Endothelial cell of umbilical vein (primary cell): ENCODE results near the gene RAI1. TPM values are rescaled to one million over a fixed set of nuclear protein-coding genes. Genes with fewer than 3 reads are reported as not detected.

Experiments
- BruUV-seq: library from RNA; stranded (reverse); fragments of 400-500 nt; replicated peaks from 2 replicates; lab custom pipeline; 2021; lab: Mats Ljungman, UMichigan
- CTCF ChIA-PET: fragments of 300-600, 350-600 bp; sonication (Branson Sonifier 250); formaldehyde crosslinking; loops from one replicate; lab custom pipeline; 2021; ENCODE audit warnings: antibody characterized with exemption, inconsistent platforms; lab: Charles Lee
- POLR2A ChIA-PET: fragments of 300-600, 350-600 bp; sonication (Branson Sonifier 250); formaldehyde crosslinking; loops from one replicate; lab custom pipeline; 2021; ENCODE audit warnings: antibody characterized with exemption, inconsistent platforms; lab: Charles Lee
- DNase-seq: peaks from one replicate; pipeline ENCODE4 v3.0.0-alpha.2; 2011; ENCODE audit warnings: low read depth, low spot score
- FAIRE-seq: peaks from 2 replicates; lab custom pipeline; 2011; peaks lifted over from hg19 to GRCh38; lab: Jason Lieb, UNC
- H2AFZ ChIP-seq: 2 replicates; pipeline ENCODE4 v1.6.0; 2012; ENCODE audit warnings: low read depth, low read length, control low read depth, inconsistent platforms
- H3K27ac ChIP-seq: 2 replicates; pipeline ENCODE4 v1.5.1; 2011; ENCODE audit warnings: low read depth, mild to moderate bottlenecking, control low read depth, low read length, moderate library complexity; ENCODE audit not compliant: insufficient read depth
- H3K27me3 ChIP-seq, 2 experiments: 2 replicates each; pipeline versions ENCODE4 v1.6.0 to v1.6.1; 2011; ENCODE audit warnings: low read length in 2 of 2, mixed read lengths in 1 of 2; ENCODE audit not compliant: control insufficient read depth in 2 of 2, insufficient read depth in 2 of 2
- H3K36me3 ChIP-seq, 2 experiments: 2 replicates in 1 of 2; 3 replicates in 1 of 2; pipeline ENCODE4 v1.5.1; 2011; ENCODE audit warnings: low read length in 2 of 2, mild to moderate bottlenecking in 1 of 2, moderate library complexity in 1 of 2; ENCODE audit not compliant: control insufficient read depth in 2 of 2, insufficient read depth in 2 of 2; ENCODE audit errors: extremely low read depth in 1 of 2
- H3K4me1 ChIP-seq: 3 replicates; pipeline ENCODE4 v1.5.1; 2011; ENCODE audit warnings: mild to moderate bottlenecking, low read length; ENCODE audit not compliant: control insufficient read depth, insufficient read depth; ENCODE audit errors: extremely low read depth
- H3K4me2 ChIP-seq: 2 replicates; pipeline ENCODE4 v1.6.1; 2011; ENCODE audit warnings: low read length, control low read depth, mixed read lengths; ENCODE audit not compliant: insufficient read depth
- H3K4me3 ChIP-seq, 3 experiments: fragments of 200-600 bp in 1 of 3; sonication (generic), shearing (Covaris generic) in 1 of 3; replicated peaks in 1 of 3; 2 replicates each; pipeline ENCODE4 v1.5.1; 2011 to 2016; ENCODE audit warnings: control low read depth in 3 of 3, low read length in 3 of 3, mild to moderate bottlenecking in 2 of 3, inconsistent platforms in 1 of 3, low read depth in 1 of 3, moderate library complexity in 1 of 3; ENCODE audit not compliant: insufficient read depth in 1 of 3
- H3K79me2 ChIP-seq: 2 replicates; pipeline ENCODE4 v1.6.0; 2012; ENCODE audit warnings: low read length, inconsistent platforms; ENCODE audit not compliant: control insufficient read depth, insufficient read depth
- H3K9ac ChIP-seq: replicated peaks from 2 replicates; pipeline ENCODE3; 2011; ENCODE audit warnings: low read length, control low read depth; ENCODE audit not compliant: insufficient read depth; ENCODE audit errors: extremely low read depth
- H3K9me1 ChIP-seq: replicated peaks from 3 replicates; pipeline ENCODE4 v1.6.0; 2011; ENCODE audit warnings: mild to moderate bottlenecking, low read length; ENCODE audit not compliant: control insufficient read depth, insufficient read depth; ENCODE audit errors: extremely low read depth
- H3K9me3 ChIP-seq: replicated peaks from 2 replicates; pipeline ENCODE4 v1.5.1; 2012; ENCODE audit warnings: low read length, inconsistent platforms; ENCODE audit not compliant: control insufficient read depth, insufficient read depth
- H4K20me1 ChIP-seq: replicated peaks from 2 replicates; pipeline ENCODE3; 2011; ENCODE audit warnings: mild to moderate bottlenecking, low read length; ENCODE audit not compliant: control insufficient read depth, insufficient read depth; ENCODE audit errors: extremely low read depth
- EZH2 ChIP-seq: IDR thresholded peaks from 2 replicates; pipeline ENCODE4 v1.6.1; 2012; ENCODE audit warnings: borderline replicate concordance, low read depth, mild to moderate bottlenecking, moderate library complexity, low read length, inconsistent platforms; ENCODE audit not compliant: severe bottlenecking
- POLR2AphosphoS5 ChIP-seq: IDR thresholded peaks from 2 replicates; pipeline ENCODE4 v1.6.1; 2012; ENCODE audit warnings: low read depth, mild to moderate bottlenecking, control low read depth, low read length, moderate library complexity; ENCODE audit not compliant: insufficient read depth
- dilution Hi-C: fragments of 300-500 bp; cut with MboI; formaldehyde crosslinking; loops from one replicate; pipeline ENCODE4 v1.15.0; 2019; ENCODE audit warnings: low sequenced_read_pairs; ENCODE audit not compliant: extremely low pct_ligation_motif_present
- intact Hi-C: fragments of 100-400 bp; cut with micrococcal nuclease; formaldehyde crosslinking; loops from one replicate; pipeline ENCODE4 v1.10.0; 2022
- polyA plus RNA-seq, 4 experiments: library from polyadenylated mRNA; depleted of rRNA in 3 of 4; stranded (reverse) in 3 of 4; unstranded in 1 of 4; fragments of >200 nt; gene quantifications; 2 replicates each; pipeline versions ENCODE4 v1.2.1 to v1.2.3, GENCODE V29; 2011 to 2012; ENCODE audit warnings: missing spikeins in 1 of 4
- total RNA-seq: library from RNA; stranded (reverse); gene quantifications from 2 replicates; pipeline ENCODE4 v1.2.3, GENCODE V29; 2021
- TF ChIP-seq, protein P1 (sequence below): IDR thresholded peaks from 2 replicates; pipeline ENCODE4 v1.6.1; 2011; ENCODE audit not compliant: insufficient read depth, insufficient read length
- TF ChIP-seq, protein P2 (sequence below), 2 donors: IDR thresholded peaks; 1 replicate in 1 of 2; 2 replicates in 1 of 2; pipeline ENCODE4 v1.5.1; 2011; ENCODE audit warnings: low read length in 2 of 2, mild to moderate bottlenecking in 2 of 2, moderate library complexity in 2 of 2, control low read depth in 1 of 2, inconsistent platforms in 1 of 2, low read depth in 1 of 2; ENCODE audit not compliant: insufficient read depth in 1 of 2; ENCODE audit errors: extremely low read depth in 1 of 2

Gene RAI1
- total and polyA plus RNA-seq, 2 donors (not counting 3 experiments of a cell fraction or from before 2014, with no cell fraction given), result 7.8 to 43.3 TPM

DNA sequence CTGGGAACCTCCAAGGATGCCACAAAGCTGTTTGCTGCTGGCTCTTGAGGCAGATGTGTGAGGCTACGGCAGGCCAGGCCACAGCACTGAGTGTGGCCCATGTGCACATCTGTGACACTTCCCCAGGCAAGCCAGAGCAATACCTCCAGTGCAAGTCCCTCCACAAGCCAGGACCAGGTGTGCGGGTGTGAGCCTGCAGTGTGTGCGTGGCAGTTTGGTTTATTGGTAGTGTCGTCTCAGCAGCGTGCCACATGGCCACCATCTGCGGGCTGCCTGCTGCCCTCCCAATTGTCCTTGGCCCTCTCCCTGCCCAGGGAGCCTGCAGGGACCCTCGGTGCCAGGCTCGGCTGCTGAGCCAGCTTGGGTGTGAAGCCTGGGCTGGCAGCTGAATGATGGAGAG lies 165.4 kb downstream of the RAI1 start:
- Histone ChIP-seq H3K9me1 (no peaks in the 10 kb centered on the region), H3K9ac (no peak overlapping the region), H2AFZ (no peak overlapping the region), H3K4me2 (no peak overlapping the region), H3K27me3 (no peaks in the 10 kb centered on the region), H3K36me3 (peaks cover 0 to 7% of the 10 kb centered on the region in 2 experiments), H3K9me3 (no peaks in the 10 kb centered on the region), H3K27ac (no peak overlapping the region), H3K4me3 (no peak overlapping the region), H3K4me1 (peaks cover 7% of the 10 kb centered on the region), H3K79me2 (no peaks in the 10 kb centered on the region), H4K20me1 (no peaks in the 10 kb centered on the region)
- CTCF ChIA-PET, result interaction anchor here (1.4 to 4.9 kb wide), 2 partner anchors 10 to 14 kb away, joined by 4 to 23 read pairs; partner anchors contain the start of gene SREBF1
- FAIRE-seq (no peak), DNase-seq (no peak)
- dilution Hi-C loops (no loop called here), intact Hi-C loops (no loop called here)
- no TSS peak for BruUV-seq
- POLR2A ChIA-PET, result no interaction called here
- no peak for TF ChIP-seq EZH2
- TF ChIP-seq, protein P1, sequence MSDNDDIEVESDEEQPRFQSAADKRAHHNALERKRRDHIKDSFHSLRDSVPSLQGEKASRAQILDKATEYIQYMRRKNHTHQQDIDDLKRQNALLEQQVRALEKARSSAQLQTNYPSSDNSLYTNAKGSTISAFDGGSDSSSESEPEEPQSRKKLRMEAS, result no peak
- TF ChIP-seq POLR2AphosphoS5, result no peak
- TF ChIP-seq, protein P2, sequence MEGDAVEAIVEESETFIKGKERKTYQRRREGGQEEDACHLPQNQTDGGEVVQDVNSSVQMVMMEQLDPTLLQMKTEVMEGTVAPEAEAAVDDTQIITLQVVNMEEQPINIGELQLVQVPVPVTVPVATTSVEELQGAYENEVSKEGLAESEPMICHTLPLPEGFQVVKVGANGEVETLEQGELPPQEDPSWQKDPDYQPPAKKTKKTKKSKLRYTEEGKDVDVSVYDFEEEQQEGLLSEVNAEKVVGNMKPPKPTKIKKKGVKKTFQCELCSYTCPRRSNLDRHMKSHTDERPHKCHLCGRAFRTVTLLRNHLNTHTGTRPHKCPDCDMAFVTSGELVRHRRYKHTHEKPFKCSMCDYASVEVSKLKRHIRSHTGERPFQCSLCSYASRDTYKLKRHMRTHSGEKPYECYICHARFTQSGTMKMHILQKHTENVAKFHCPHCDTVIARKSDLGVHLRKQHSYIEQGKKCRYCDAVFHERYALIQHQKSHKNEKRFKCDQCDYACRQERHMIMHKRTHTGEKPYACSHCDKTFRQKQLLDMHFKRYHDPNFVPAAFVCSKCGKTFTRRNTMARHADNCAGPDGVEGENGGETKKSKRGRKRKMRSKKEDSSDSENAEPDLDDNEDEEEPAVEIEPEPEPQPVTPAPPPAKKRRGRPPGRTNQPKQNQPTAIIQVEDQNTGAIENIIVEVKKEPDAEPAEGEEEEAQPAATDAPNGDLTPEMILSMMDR (IDR thresholded peaks at IDR 0.05; ENCODE audit: extremely low read depth in 1 of 2, insufficient read depth in 1 of 2, low read depth in 1 of 2, low read length in 2 of 2), result no peak
